ENCODE results near the gene NAGLU. TPM values are rescaled to one million over a fixed set of nuclear protein-coding genes. Genes with fewer than 3 reads are reported as not detected.

The NAGLU gene
- total and polyA plus RNA-seq, 2 of the 13 experiments (the other 11 are each of a cell fraction or from before 2014, with no cell fraction given) = 28.2 to 40.1 TPM

DNA sequence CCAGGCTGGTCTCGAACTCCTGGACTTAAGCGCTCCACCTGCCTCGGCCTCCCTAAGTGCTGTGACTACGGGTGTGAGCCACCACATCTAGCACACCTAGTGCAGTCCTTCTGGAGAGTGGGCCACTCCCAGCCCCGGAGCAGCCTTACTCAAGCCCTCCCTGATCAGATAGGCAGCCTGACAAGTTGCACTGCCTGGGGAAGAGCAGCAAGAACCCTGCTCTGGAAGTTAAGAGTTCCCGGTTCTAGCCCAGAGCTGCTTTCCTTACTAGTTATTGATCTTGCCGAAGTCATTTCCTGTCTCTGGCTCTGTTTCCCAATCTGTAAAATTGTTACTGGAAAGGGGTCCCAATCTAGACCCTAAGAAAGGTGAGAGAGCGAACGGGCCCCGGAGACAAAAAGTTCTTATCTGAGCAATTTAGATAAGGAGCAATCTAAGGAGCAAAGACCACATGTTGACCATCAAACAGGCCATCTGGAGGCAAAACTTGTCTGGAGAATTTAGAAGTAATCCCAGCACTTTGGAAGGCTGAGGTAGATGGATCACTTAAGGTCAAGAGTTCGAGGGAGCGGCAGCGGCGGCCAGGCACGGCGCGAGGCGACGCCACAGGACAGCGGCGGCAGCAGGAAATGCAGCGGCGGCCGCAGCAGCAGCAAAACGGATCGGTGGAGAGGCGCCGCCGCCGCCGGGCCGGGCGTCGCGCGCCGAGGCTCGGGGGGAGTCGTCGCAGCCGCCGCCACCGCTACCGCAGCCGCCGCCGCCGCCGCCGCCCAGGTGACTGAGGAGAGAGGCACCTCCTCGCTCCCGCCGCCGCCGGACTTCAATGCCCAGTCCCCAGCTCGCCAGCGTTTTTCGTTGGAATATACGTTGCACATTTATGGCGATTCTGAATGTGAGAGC, 4.3 kb upstream of the NAGLU start (continued):
- TF ChIP-seq, protein P1, sequence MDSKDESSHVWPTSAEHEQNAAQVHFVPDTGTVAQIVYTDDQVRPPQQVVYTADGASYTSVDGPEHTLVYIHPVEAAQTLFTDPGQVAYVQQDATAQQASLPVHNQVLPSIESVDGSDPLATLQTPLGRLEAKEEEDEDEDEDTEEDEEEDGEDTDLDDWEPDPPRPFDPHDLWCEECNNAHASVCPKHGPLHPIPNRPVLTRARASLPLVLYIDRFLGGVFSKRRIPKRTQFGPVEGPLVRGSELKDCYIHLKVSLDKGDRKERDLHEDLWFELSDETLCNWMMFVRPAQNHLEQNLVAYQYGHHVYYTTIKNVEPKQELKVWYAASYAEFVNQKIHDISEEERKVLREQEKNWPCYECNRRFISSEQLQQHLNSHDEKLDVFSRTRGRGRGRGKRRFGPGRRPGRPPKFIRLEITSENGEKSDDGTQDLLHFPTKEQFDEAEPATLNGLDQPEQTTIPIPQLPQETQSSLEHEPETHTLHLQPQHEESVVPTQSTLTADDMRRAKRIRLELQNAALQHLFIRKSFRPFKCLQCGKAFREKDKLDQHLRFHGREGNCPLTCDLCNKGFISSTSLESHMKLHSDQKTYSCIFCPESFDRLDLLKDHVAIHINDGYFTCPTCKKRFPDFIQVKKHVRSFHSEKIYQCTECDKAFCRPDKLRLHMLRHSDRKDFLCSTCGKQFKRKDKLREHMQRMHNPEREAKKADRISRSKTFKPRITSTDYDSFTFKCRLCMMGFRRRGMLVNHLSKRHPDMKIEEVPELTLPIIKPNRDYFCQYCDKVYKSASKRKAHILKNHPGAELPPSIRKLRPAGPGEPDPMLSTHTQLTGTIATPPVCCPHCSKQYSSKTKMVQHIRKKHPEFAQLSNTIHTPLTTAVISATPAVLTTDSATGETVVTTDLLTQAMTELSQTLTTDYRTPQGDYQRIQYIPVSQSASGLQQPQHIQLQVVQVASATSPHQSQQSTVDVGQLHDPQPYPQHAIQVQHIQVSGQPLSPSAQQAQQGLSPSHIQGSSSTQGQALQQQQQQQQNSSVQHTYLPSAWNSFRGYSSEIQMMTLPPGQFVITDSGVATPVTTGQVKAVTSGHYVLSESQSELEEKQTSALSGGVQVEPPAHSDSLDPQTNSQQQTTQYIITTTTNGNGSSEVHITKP (CRISPR knock-in tag; IDR thresholded peaks at IDR 0.05; ENCODE audit: low read depth) = no peak
- TF ChIP-seq, protein P2, sequence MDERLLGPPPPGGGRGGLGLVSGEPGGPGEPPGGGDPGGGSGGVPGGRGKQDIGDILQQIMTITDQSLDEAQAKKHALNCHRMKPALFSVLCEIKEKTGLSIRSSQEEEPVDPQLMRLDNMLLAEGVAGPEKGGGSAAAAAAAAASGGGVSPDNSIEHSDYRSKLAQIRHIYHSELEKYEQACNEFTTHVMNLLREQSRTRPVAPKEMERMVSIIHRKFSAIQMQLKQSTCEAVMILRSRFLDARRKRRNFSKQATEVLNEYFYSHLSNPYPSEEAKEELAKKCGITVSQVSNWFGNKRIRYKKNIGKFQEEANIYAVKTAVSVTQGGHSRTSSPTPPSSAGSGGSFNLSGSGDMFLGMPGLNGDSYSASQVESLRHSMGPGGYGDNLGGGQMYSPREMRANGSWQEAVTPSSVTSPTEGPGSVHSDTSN (CRISPR knock-in tag; IDR thresholded peaks at IDR 0.05) = no peak
- TF ChIP-seq, protein P3, sequence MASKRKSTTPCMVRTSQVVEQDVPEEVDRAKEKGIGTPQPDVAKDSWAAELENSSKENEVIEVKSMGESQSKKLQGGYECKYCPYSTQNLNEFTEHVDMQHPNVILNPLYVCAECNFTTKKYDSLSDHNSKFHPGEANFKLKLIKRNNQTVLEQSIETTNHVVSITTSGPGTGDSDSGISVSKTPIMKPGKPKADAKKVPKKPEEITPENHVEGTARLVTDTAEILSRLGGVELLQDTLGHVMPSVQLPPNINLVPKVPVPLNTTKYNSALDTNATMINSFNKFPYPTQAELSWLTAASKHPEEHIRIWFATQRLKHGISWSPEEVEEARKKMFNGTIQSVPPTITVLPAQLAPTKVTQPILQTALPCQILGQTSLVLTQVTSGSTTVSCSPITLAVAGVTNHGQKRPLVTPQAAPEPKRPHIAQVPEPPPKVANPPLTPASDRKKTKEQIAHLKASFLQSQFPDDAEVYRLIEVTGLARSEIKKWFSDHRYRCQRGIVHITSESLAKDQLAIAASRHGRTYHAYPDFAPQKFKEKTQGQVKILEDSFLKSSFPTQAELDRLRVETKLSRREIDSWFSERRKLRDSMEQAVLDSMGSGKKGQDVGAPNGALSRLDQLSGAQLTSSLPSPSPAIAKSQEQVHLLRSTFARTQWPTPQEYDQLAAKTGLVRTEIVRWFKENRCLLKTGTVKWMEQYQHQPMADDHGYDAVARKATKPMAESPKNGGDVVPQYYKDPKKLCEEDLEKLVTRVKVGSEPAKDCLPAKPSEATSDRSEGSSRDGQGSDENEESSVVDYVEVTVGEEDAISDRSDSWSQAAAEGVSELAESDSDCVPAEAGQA (IDR thresholded peaks at IDR 0.05; ENCODE audit: low read depth) = no peak
- TF ChIP-seq, protein P3 (CRISPR knock-in tag; IDR thresholded peaks at IDR 0.05; ENCODE audit: borderline replicate concordance) = no peak
- no peak for TF ChIP-seq SIN3B (IDR thresholded peaks at IDR 0.05; ENCODE audit: low read length)
- no peak for TF ChIP-seq SMC3 (IDR thresholded peaks at IDR 0.05; ENCODE audit: low read length)
- TF ChIP-seq NCOA2 (CRISPR knock-in tag; IDR thresholded peaks at IDR 0.05) = no peak
- no peak for TF ChIP-seq HNRNPK (IDR thresholded peaks at IDR 0.05; ENCODE audit: low read depth, low read length, poor library complexity, severe bottlenecking)
- TF ChIP-seq SIN3A (IDR thresholded peaks at IDR 0.05; ENCODE audit: borderline replicate concordance, low read depth, low read length) = no peak
- no peak for TF ChIP-seq ATF7 (IDR thresholded peaks at IDR 0.05)
- TF ChIP-seq ATF7 (CRISPR knock-in tag; IDR thresholded peaks at IDR 0.05) = no peak
- peak; percentile 73 to 76 for TF ChIP-seq NR2F1 (CRISPR knock-in tag; IDR thresholded peaks at IDR 0.05)
- TF ChIP-seq KDM5B (CRISPR knock-in tag; IDR thresholded peaks at IDR 0.05; ENCODE audit: borderline replicate concordance) = no peak
- TF ChIP-seq FOXC1 (CRISPR knock-in tag; IDR thresholded peaks at IDR 0.05; ENCODE audit: borderline replicate concordance) = no peak

Measured in HepG2 (cell line).